ENCODE measurements around the gene SLC29A1.

DNA sequence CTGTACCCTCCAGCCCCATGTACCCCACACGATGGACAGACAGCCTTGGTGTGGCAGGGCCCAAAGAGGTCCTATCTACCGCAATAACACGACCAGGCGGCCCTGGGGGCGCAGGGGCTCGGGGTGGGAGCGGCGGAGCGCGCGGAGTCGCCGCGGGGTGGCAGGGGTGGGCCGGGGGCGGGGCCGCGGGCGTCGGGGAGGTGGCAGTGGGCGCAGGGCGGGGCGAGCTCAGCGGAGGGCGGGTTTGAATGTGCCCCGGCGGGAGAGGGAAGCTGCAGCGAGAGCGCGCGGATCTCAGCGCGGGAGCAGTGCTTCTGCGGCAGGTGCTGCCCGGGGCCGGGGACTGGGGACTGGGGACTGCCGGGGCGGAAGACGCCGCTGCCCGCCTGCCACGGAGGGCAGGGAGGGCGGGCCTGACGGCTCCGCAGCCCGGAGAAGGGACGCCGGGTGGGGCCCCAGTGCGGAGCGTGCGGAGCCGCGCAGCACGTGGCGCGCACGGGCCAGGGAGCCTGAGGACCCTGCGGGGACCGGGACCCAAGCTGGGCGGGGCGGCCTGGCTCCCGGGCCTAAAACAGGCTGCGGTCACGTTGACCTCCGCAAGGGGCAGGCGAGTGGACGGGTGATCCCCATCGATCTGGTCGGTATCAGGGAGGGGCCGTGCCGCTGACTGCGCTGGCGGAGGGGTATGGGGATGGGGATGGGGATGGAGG is at the start of gene SLC29A1:
- TF ChIP-seq SUZ12 (IDR thresholded peaks at IDR 0.05; ENCODE audit: extremely low read depth, insufficient read depth, insufficient read length) (no peak), ZNF274 (IDR thresholded peaks at IDR 0.05; ENCODE audit: low read depth, low read length) (no peak)

All from NT2/D1 (cell line).